Thymus (tissue), 11 donors: ENCODE results near the gene FBXL16. TPM values are rescaled to one million over a fixed set of nuclear protein-coding genes. Genes with fewer than 3 reads are reported as not detected.

Experiments used
- DNase-seq, 9 donors: peaks; one replicate each; pipeline ENCODE4 v3.0.0-alpha.2; 2013; ENCODE audit warnings: low spot score in 9 of 9, low read depth in 6 of 9, missing footprints in 1 of 9
- H3K27ac ChIP-seq, 2 donors: one replicate each; pipeline ENCODE4 v1.5.1; 2013; ENCODE audit warnings: control low read depth in 1 of 2, low read depth in 1 of 2, low read length in 1 of 2, mild to moderate bottlenecking in 1 of 2, moderate library complexity in 1 of 2
- H3K27me3 ChIP-seq, 2 donors: one replicate each; pipeline ENCODE4 v1.5.1; 2013; ENCODE audit warnings: low read length in 1 of 2; ENCODE audit not compliant: control insufficient read depth in 2 of 2, insufficient read depth in 1 of 2
- H3K36me3 ChIP-seq, 2 donors: one replicate each; pipeline ENCODE4 v1.5.1; 2013; ENCODE audit warnings: low read length in 1 of 2, mild to moderate bottlenecking in 1 of 2, moderate library complexity in 1 of 2; ENCODE audit not compliant: control insufficient read depth in 2 of 2, insufficient read depth in 2 of 2
- H3K4me1 ChIP-seq, 2 donors: one replicate each; pipeline ENCODE4 v1.5.1; 2013; ENCODE audit warnings: low read length in 2 of 2; ENCODE audit not compliant: control insufficient read depth in 2 of 2, insufficient read depth in 2 of 2
- H3K4me3 ChIP-seq, 2 donors: one replicate each; pipeline ENCODE4 v1.5.1; 2013; ENCODE audit warnings: low read length in 2 of 2, control low read depth in 1 of 2, mild to moderate bottlenecking in 1 of 2
- H3K9me3 ChIP-seq, 2 donors: one replicate each; pipeline ENCODE4 v1.5.1; 2013; ENCODE audit warnings: low read length in 1 of 2, mild to moderate bottlenecking in 1 of 2; ENCODE audit not compliant: control insufficient read depth in 2 of 2, insufficient read depth in 1 of 2
- WGBS: extraction: QIAGEN DNeasy Blood & Tissue Kit; methylation state at CpG from one replicate; pipeline ENCODE4 v1.1.7; 2013; 5-methylcytosine and 5-hydroxymethylcytosine counted together
- polyA plus RNA-seq: library from polyadenylated mRNA; stranded (reverse); fragments of 200-250 nt; gene quantifications from one replicate; pipeline ENCODE4 v1.2.3, GENCODE V29; 2013
- total RNA-seq: library from RNA; stranded (reverse); fragments of 120-200 nt; gene quantifications from one replicate; pipeline ENCODE4 v1.2.4, GENCODE V29; 2013
- donor health status: healthy.

Gene FBXL16
- total and polyA plus RNA-seq, 2 donors, result 0.76 to 9.6 TPM

- WGBS, result over 99% methylated on average over 21 of the region's 21 CpGs
- Histone ChIP-seq H3K36me3 (peaks cover 13 to 22% of the 10 kb centered on the region in 2 donors), H3K4me1 (peaks cover 2 to 4% of the 10 kb centered on the region in 2 donors), H3K27me3 (no peaks in the 10 kb centered on the region), H3K27ac (no peak overlapping the region), H3K9me3 (no peaks in the 10 kb centered on the region), H3K4me3 (no peak overlapping the region)
- no peak for DNase-seq
Measured at GRCh38 chr16:662597-662996, 43.0 kb downstream of the FBXL16 start.

GRCh38 chr16:662095-662494, 43.5 kb downstream of the FBXL16 start:
- H3K27me3 ChIP-seq, result no peaks in the 10 kb centered on the region
- H3K27ac ChIP-seq, result no peak overlapping the region
- H3K36me3 ChIP-seq, result peaks cover 15 to 27% of the 10 kb centered on the region in 2 donors
- H3K4me3 ChIP-seq, result no peak overlapping the region
- DNase-seq, result no peak
- WGBS, result 98% methylated on average over 19 of the region's 19 CpGs
- H3K9me3 ChIP-seq, result no peaks in the 10 kb centered on the region
- no peaks in the 10 kb centered on the region for H3K4me1 ChIP-seq

DNA sequence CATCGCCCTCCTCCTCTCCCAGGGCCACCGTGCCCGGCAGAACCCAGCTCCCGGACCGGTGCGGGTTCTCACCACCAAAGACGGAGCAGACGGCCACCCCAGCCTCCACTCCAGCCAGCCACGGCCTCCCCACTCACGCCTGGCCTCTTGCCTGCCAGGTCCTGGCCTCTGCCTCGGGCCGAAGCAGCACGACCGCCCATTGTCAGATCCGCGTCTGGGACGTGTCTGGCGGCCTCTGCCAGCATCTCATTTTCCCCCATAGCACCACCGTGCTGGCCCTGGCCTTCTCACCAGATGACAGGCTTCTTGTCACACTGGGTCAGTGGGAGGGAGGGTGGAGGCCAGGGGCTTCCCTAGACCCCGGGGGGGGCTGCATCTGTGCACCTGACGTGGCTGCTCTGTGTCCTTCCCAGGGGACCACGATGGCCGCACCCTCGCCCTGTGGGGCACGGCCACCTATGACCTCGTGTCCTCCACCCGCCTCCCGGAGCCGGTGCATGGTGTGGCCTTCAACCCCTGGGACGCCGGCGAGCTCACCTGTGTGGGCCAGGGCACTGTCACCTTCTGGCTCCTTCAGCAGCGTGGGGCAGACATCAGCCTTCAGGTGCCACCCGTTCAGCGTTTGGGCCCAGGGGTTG, 44.3 kb downstream of the FBXL16 start:
- H3K4me3 ChIP-seq, result no peak overlapping the region

DNA sequence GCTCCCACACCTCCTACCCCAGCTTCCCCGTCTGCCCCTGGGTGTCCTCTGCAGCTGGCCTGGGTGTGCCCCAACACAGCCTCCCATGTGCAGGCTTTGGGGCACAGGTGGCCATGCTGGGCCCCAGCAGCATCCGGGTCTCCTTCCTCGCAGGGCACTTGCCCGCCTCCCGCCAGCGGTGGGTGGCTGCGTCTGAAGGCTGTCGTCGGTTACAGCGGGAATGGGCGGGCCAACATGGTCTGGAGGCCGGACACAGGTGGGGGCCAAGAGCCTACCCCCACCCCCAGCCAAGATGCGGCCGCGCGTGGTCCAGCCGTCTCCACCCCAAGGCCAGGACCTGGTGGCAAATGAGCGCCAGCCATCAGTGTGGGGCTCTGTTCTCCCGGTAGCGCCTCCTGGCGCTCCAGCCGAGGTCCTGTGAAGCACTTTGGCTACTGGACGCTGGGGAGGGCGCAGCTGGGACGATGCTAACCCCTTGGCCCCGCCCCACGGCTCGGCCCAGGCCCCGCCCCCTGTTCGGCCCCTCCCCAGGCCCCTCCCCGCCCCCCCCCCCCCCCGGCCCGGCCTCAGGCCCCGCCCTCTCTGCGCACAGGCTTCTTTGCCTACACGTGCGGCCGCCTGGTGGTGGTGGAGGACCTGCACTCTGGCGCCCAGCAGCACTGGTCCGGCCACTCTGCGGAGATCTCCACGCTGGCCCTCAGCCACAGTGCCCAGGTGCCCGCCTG, 45.0 kb downstream of the FBXL16 start:
- Histone ChIP-seq H3K36me3 (peaks cover 17 to 40% of the 10 kb centered on the region in 2 donors), H3K4me3 (no peak overlapping the region), H3K27me3 (no peaks in the 10 kb centered on the region), H3K27ac (no peak overlapping the region), H3K9me3 (no peaks in the 10 kb centered on the region), H3K4me1 (no peaks in the 10 kb centered on the region)
- WGBS, result 50% methylated on average over 38 of the region's 43 CpGs
- DNase-seq, result no peak

More for the DNA sequence above, 44.3 kb downstream of the FBXL16 start:
- Histone ChIP-seq H3K9me3 (no peaks in the 10 kb centered on the region), H3K27me3 (no peaks in the 10 kb centered on the region), H3K4me1 (no peaks in the 10 kb centered on the region), H3K36me3 (peaks cover 16 to 34% of the 10 kb centered on the region in 2 donors), H3K27ac (no peak overlapping the region)
- DNase-seq, result no peak
- 88% methylated on average over 35 of the region's 35 CpGs for WGBS

GRCh38 chr16:660132-660458, 45.5 kb downstream of the FBXL16 start:
- Histone ChIP-seq H3K27ac (no peak overlapping the region), H3K27me3 (no peaks in the 10 kb centered on the region), H3K4me1 (no peaks in the 10 kb centered on the region), H3K9me3 (no peaks in the 10 kb centered on the region), H3K4me3 (no peak overlapping the region), H3K36me3 (peaks cover 17 to 46% of the 10 kb centered on the region in 2 donors)
- DNase-seq, result no peak
- WGBS, result 73% methylated on average over 6 of the region's 6 CpGs

DNA sequence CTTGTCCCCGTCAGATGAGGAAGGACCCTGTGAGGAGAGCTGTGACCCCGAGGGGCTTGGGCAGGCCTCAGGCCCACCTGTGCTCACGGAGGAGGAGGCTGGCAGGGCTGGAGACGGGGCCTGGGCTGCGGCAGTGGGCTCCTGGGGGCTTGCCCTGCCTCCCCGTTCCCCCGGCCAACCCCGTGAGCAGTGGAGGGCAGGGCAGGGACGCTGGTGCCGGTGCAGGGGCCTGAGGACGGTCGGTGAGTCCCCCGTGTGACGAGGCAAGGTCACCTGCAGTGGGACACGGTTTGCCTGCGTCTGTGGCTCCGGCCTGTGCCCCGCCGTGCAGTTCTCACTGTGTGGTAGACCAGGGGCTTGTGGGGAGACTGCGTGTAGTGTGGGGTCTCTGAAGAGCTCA, 46.0 kb downstream of the FBXL16 start:
- no peaks in the 10 kb centered on the region for H3K27me3 ChIP-seq
- no peak for DNase-seq
- no peaks in the 10 kb centered on the region for H3K4me1 ChIP-seq
- H3K36me3 ChIP-seq, result peaks cover 17 to 50% of the 10 kb centered on the region in 2 donors
- H3K9me3 ChIP-seq, result no peaks in the 10 kb centered on the region
- no peak overlapping the region for H3K27ac ChIP-seq
- no peak overlapping the region for H3K4me3 ChIP-seq
- WGBS, result 95% methylated on average over 20 of the region's 20 CpGs

DNA sequence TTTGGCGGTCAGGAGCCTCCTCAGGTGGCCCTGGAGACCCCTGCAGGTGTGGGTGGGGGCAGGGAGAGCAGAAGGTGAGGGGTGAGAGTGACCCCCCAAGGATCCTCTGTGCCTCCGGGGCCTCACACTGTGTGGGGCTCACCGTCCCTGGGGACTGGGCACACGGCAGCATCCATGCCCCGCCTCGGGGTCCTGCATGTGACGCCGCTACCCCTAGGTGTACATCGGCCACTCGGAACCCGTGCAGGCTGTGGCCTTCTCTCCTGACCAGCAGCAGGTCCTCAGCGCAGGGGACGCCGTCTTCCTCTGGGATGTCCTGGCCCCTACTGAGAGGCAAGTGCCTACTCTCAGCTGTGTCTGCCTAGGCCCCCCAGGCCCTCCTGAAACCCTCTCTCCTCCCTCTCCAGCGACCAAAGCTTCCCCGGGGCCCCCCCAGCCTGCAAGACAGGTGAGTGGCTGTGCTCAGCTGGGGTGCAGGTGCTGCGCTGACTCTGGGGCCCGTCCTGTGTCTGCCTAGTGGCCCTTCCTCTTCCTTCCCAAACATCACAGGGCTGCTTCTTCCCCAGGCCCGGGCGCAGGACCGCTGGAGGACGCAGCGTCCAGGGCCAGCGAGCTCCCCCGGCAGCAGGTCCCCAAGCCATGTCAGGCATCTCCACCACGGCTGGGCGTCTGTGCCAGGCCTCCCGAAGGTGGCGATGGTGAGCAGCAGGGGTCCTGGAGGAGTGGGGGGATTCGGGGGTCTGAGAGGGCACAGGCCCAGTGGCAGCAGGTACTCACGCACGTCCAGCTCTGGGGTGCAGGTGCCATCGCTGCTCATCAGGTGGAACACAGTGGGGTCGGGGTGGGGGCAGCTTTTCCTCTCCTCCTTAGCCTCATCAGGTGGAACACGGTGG, 46.7 kb downstream of the FBXL16 start:
- no peak for DNase-seq
- no peaks in the 10 kb centered on the region for H3K4me1 ChIP-seq
- no peaks in the 10 kb centered on the region for H3K9me3 ChIP-seq
- 97% methylated on average over 35 of the region's 35 CpGs for WGBS
- peaks cover 17 to 50% of the 10 kb centered on the region in 2 donors for H3K36me3 ChIP-seq
- H3K27me3 ChIP-seq, result no peaks in the 10 kb centered on the region
- no peak overlapping the region for H3K27ac ChIP-seq
- H3K4me3 ChIP-seq, result no peak overlapping the region

GRCh38 chr16:657487-657886, 48.1 kb downstream of the FBXL16 start:
- Histone ChIP-seq H3K4me1 (no peaks in the 10 kb centered on the region), H3K9me3 (no peaks in the 10 kb centered on the region), H3K27ac (no peak overlapping the region), H3K27me3 (no peaks in the 10 kb centered on the region), H3K36me3 (peaks cover 16 to 54% of the 10 kb centered on the region in 2 donors), H3K4me3 (no peak overlapping the region)
- WGBS, result 96% methylated on average over 22 of the region's 22 CpGs
- DNase-seq, result no peak

GRCh38 chr16:654034-654433, 51.6 kb downstream of the FBXL16 start:
- Histone ChIP-seq H3K27me3 (no peaks in the 10 kb centered on the region), H3K4me3 (no peak overlapping the region), H3K4me1 (peaks cover 5 to 10% of the 10 kb centered on the region in 2 donors), H3K27ac (no peak overlapping the region), H3K36me3 (peaks cover 17 to 55% of the 10 kb centered on the region in 2 donors), H3K9me3 (no peaks in the 10 kb centered on the region)
- 97% methylated on average over 12 of the region's 12 CpGs for WGBS
- no peak for DNase-seq
